Motor neuron (in vitro differentiated cells): ENCODE measurements around the gene RUNX3. TPM values are rescaled to one million over a fixed set of nuclear protein-coding genes. Genes with fewer than 3 reads are reported as not detected.
"Not testable (repeated sequence)": the region's sequence is repeated elsewhere in the genome, so short reads cannot be mapped to it uniquely, and the experiment has no call there.

Experiments
- ATAC-seq, 8 experiments: fragments of 200-7000 bp; cut with Tn5 transposase; replicated peaks in 6 of 8; 2 replicates each; pipeline ENCODE4 v1.8.0; 2021; ENCODE audit warnings: mild to moderate bottlenecking in 8 of 8, moderate library complexity in 8 of 8
- H3K27ac ChIP-seq, 2 donors: fragments of 250-450 bp; sonication (Bioruptor Pico); 2 replicates each; pipeline ENCODE4 v1.9.0; 2021; ENCODE audit warnings: antibody characterized with exemption in 2 of 2, mild to moderate bottlenecking in 2 of 2, moderate library complexity in 1 of 2
- H3K4me1 ChIP-seq, 2 donors: fragments of 250-450 bp; sonication (Bioruptor Pico); replicated peaks in 1 of 2; 2 replicates each; pipeline ENCODE4 v1.6.1; 2021; ENCODE audit warnings: antibody characterized with exemption in 2 of 2, mild to moderate bottlenecking in 2 of 2, moderate library complexity in 1 of 2
- H3K4me3 ChIP-seq, 5 donors: fragments of 250-450 bp; sonication (Bioruptor Pico); 2 replicates each; pipeline ENCODE4 v1.9.0; 2021; ENCODE audit warnings: antibody characterized with exemption in 5 of 5, mild to moderate bottlenecking in 5 of 5, moderate library complexity in 4 of 5
- WGBS, 10 experiments: fragments of 450-650 bp; shearing (Covaris generic); methylation state at CpG; one replicate each; pipeline ENCODE4 v1.0.0; 2022; 5-methylcytosine and 5-hydroxymethylcytosine counted together
- in situ Hi-C, 9 experiments: fragments of 400-800 bp; cut with MboI; loops; one replicate each; pipeline ENCODE4 v1.15.0; 2021; ENCODE audit warnings: low sequenced_read_pairs in 9 of 9, low pct_unique_long_range_greater_than_20kb in 2 of 9; ENCODE audit not compliant: unreplicated experiment in 9 of 9
- total RNA-seq, 8 experiments: library from RNA; unstranded; fragments of 300-600 nt; gene quantifications; 2 replicates each; pipeline versions ENCODE4 v1.2.3 to v1.2.4, GENCODE V29; 2022

The RUNX3 gene
- total RNA-seq, 8 experiments from 2014 or later = 0.05 to 9.7 (median 0.21) TPM; not detected in 1

DNA sequence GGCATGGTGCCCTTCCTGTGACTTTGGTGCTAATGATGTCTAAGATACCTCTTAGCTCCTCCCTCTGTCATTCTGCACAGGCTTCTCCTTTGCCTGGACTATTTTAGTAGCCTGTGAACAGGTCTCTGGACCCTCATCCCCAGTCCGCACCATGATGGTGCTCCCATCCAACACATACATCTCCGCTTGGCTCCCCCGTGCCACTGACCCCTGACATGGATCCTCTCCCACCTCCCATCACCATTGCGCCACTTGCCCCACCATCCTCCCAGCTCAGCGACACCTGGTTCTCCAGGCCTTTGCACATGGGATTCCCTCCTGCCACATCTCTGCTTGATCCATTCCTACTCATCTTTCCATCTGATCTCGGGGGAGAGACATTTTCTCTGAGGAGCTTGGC is 33.9 kb downstream of the RUNX3 start:
- Histone ChIP-seq H3K4me3 (no peak overlapping the region), H3K27ac (no peak overlapping the region), H3K4me1 (no peaks in the 10 kb centered on the region)
- in situ Hi-C loops = no loop called here
- no peak for ATAC-seq
- 40 to 98% (median 83%) methylated on average over 1 to 5 of the region's 6 CpGs; no CpG with 5 or more reads in 2 of the 10 experiments for WGBS, 10 experiments

DNA sequence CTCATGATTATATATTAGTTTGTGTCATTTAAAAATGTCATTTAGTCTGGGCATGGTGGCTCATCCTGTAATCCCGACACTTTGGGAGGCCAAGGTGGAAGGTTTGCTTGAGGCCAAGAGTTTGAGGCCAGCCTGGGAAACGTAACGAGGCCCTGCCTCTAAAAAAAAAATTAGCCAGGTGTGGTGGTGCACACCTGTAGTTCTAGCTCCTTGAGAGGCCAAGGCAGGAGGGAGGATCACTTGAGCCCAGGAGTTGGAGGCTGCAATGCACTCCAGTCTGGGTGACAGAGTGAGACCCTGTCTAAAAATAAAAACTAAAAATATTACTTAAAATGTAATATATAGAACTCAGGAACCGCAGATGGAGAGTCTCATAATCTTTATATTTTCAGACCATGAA is 34.6 kb downstream of the RUNX3 start:
- no peak overlapping the region for H3K27ac ChIP-seq
- no peak overlapping the region for H3K4me3 ChIP-seq
- no peaks in the 10 kb centered on the region for H3K4me1 ChIP-seq
- in situ Hi-C loops = no loop called here
- no peak for ATAC-seq
- 50 to 88% (median 78%) methylated on average over 2 to 4 of the region's 4 CpGs; no CpG with 5 or more reads in 3 of the 10 experiments for WGBS, 10 experiments

DNA sequence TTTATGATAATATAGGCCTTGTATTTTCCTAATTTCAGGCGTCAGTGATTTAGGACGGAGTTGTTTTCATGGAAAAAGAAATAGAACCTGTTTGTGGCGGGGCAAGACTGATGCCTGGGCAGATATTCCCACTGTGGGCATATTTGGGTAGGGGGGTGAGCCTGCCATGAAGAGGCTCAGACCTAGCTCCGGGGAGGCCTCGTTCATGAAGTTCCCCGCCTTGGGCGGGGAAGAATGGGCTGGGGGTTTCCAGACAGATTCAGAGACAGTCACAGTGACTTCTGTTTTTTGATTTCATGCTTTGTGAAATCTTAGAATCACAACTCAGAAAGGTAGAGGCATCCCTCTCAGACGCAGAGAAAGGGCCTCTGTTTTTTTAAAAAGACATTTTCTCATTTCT is 36.1 kb downstream of the RUNX3 start:
- 44 to 86% (median 74%) methylated on average over 1 to 8 of the region's 8 CpGs for WGBS, 10 experiments
- no peak overlapping the region for H3K4me3 ChIP-seq
- no peaks in the 10 kb centered on the region for H3K4me1 ChIP-seq
- no peak overlapping the region for H3K27ac ChIP-seq
- ATAC-seq = no peak
- in situ Hi-C loops = no loop called here

DNA sequence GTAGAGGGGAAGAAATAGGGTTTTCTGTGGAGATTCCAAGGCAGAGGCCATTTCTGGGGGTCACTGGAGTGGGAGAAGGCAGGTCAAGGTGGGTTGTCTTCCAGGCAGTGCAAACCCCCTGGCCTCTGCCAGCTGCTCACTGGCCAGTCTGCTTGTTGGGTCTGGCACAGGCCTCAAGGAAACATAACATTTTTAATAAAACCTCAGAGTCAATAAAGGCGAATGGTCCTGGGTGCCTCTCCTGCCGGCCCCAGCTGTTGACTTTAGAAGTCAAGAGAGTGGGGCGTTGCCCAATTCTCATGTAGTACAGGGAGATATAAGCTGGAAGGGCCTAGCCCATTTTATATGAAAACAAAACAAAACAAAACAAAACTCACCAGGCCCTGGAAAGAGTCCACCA is 36.6 kb downstream of the RUNX3 start:
- Histone ChIP-seq H3K4me1 (no peaks in the 10 kb centered on the region), H3K27ac (no peak overlapping the region), H3K4me3 (no peak overlapping the region)
- ATAC-seq = no peak
- in situ Hi-C loops = no loop called here
- 50 to 100% (median 82%) methylated on average over 1 to 3 of the region's 3 CpGs; no CpG with 5 or more reads in 3 of the 10 experiments for WGBS, 10 experiments

DNA sequence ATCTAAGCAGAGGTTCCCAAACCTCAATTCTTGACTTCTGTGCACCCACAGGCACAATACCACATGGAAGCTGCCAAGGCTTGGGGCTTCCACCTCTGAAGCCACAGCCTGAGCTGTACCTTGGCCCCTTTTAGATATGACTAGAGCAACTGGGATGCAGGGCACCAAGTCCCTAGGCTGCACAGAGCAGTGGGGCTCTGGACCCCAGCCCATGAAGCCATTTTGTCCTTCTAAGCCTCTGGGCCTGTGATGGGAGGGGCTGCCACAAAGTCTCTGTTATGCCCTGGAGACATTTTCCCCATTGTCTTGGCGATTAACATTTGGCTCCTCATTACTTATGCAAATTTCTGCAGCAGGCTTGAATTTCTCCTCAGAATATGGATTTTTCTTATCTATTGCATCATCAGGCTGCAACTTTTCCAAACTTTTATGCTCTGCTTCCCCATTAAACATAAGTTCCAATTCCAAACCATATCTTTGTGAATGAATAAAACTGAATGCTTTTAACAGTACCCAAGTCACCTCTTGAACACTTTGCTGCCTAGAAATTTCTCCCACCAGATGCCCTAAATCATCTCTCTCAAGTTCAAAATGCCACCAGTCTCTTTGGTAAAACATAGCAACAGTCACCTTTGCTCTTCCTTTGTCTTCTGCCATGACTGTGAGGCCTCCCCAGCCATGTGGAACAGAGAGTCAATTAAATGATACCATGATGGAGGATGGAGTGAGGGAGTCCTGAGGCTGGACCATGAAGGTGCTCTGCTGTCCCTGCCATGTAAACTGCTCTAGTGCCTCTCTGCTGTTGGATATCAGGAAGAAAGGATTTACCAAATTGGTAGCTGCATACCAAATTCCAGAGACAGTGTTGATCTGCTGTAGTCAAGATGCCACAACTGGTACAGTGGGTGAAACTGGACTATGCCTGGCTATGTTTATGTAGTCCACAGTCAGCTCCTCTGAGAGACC is 37.6 kb downstream of the RUNX3 start:
- Histone ChIP-seq H3K4me1 (no peaks in the 10 kb centered on the region), H3K4me3 (no peak overlapping the region), H3K27ac (no peak overlapping the region)
- WGBS, 10 experiments = 0 to 83% (median 40%) methylated on average over 1 of the region's 1 CpG; no CpG with 5 or more reads in 1 of the 10 experiments
- in situ Hi-C loops = no loop called here
- ATAC-seq = no peak

DNA sequence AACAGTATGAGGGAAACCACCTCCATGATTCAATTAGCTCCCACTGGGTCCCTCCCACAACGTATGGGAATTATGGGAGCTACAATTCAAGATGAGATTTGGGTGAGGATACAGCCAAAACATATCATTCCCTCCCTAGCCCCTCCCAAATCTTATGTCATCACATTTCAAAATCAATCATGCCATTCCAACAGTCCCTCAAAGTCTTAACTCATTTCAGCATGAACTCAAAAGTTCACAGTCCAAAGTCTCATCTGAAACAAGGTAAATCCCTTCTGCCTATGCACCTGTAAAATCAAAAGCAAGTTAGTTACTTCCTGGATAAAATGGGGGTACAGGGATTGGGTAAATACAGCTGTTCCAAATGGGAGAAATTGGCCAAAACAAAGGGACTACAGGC is 38.7 kb downstream of the RUNX3 start:
- in situ Hi-C loops, H3K27ac ChIP-seq, H3K4me1 ChIP-seq, ATAC-seq, H3K4me3 ChIP-seq: not testable (repeated sequence)
- WGBS, 10 experiments = 17 to 63% (median 37%) methylated on average over 1 of the region's 1 CpG; no CpG with 5 or more reads in 4 of the 10 experiments

DNA sequence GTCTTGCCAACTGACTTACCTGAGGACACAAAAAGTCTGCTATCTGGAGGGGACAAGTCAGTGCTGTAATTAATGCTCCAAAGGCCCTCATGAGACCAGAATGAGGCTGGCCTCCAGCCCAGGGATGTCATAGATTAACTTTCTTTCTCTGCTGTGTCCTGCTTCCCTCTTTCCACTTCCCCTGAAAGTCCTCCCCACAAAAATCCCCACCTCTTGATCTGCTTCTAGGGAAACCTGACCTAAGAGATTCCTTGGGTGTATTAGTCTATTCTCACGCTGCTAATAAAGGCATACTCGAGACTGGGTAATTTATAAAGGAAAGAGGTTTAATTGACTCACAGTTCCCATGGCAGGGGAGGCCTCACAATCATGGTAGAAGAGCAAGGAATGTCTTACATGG is 39.2 kb downstream of the RUNX3 start:
- H3K4me3 ChIP-seq = no peak overlapping the region
- no peak overlapping the region for H3K27ac ChIP-seq
- no peaks in the 10 kb centered on the region for H3K4me1 ChIP-seq
- in situ Hi-C loops = no loop called here
- WGBS, 10 experiments = 50 to 77% (median 54%) methylated on average over 2 of the region's 2 CpGs; no CpG with 5 or more reads in 6 of the 10 experiments
- no peak for ATAC-seq

DNA sequence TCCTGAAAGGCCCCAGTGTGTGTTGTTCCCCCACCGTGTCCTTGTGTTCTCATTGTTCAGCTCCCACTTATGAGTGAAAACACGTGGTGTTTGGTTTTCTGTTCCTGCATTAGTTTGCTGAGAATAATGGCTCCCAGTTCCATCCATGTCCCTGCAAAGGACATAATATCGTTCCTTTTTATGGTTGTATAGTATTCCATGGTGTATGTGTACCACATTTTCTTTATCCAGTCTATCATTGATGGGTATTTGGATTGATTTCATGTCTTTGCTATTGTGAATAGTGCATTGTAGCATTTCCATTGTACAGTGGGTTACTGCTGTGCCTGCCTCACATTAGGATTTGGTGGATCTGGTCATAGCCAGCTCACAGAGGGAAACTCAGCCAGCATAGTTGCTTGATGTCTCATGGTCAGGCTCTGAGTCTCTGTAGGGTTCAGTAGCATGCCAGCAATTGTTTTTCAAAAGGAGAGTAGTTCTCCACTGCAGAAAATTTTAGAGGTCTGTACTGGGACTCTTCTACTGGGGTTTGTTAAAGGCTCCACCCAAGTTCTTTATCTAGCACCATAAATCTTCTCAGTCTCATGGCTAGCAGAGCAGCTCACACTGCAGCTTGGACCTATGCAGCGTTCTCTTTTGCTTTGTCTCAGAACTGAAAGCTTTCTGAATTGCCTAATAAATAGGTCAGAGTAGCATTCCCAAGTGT is 41.0 kb downstream of the RUNX3 start:
- Histone ChIP-seq H3K27ac (no peak overlapping the region), H3K4me3 (no peak overlapping the region), H3K4me1 (no peaks in the 10 kb centered on the region)
- no peak for ATAC-seq
- 30 to 83% (median 56%) methylated on average over 1 to 4 of the region's 4 CpGs for WGBS, 10 experiments
- in situ Hi-C loops = no loop called here

DNA sequence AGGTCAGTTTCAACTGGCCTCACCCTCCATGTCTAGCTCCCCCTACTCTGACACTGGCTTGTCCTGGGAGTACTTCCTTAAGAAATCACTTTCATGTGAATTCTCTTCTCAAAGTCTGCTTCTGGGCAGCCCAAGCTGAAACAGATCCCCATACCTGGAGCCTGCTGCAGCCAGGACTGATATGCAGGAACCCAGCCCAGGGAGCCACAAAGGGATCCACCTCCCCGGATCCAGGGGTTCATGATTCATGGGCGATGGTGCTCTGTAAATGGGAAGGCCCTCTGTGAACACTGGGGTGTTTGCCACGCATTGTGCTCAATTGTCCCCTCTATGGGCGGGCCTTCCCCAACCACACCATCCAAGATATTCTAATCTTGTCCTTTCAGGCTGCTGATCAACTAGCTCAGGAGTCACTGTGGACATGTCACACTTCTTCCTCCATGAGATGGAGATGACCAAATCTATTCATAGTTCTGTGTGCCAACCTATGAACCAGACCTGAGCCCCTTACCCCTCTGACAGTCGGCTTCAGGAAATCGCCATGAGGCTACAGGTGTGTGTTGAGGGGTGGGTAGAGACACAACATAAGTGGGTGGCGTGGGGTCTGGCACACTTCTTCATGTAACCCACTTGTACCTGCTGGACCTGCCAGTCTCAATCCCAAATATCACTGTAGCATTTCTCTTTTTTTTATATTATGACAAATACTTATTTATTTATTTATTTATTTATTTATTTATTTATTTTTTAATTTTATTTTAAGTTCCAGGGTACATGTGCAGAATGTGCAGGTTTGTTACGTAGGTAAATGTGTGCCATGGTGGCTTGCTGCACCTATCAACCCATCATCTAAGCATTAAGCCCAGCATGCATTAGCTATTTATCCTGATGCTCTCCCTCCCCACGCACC is 41.8 kb downstream of the RUNX3 start:
- no peak overlapping the region for H3K4me3 ChIP-seq
- WGBS, 10 experiments = 65 to 100% (median 88%) methylated on average over 2 to 8 of the region's 9 CpGs
- ATAC-seq = no peak
- no peak overlapping the region for H3K27ac ChIP-seq
- in situ Hi-C loops = no loop called here
- H3K4me1 ChIP-seq = no peaks in the 10 kb centered on the region

DNA sequence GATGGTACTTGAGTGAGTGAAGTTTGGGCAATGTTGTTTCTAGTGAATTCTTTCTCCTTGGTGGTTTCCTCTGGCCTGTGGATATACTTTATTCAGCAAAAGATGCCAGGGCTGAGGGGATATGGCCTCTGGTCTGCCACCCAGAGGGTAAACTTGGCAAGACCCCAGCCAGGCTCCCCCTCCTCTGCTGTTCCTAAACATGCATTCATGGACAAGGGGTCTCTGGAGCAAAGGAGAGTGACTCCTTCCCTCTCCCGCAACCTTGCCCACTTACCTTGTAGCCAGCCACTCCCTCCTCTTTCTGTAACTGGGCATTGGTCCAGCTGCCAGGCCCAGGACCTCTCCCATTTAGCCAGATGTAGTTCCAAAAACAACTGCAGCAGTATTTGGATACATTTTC is 43.8 kb downstream of the RUNX3 start:
- no peak for ATAC-seq
- H3K27ac ChIP-seq = no peak overlapping the region
- no peaks in the 10 kb centered on the region for H3K4me1 ChIP-seq
- in situ Hi-C loops = no loop called here
- H3K4me3 ChIP-seq = no peak overlapping the region
- 75 to 100% (median 83%) methylated on average over 1 of the region's 1 CpG; no CpG with 5 or more reads in 7 of the 10 experiments for WGBS, 10 experiments

DNA sequence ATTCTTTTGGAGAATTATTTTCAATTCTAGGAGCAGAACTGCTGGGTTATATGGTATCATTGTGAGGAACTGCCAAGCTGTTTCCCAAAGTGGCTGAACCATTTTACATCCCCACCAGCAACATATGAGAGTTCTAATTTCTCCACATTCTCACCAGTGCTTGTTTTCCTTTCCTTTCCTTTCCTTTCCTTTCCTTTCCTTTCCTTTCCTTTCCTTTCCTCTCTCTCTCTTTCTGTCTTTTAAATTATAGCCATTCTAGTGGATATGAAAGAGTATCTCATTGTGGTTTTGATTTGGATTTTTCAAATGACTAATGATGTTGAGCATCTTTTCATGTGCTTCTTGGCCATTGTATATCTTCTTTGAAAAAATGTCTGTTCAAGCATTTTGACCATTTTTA is 45.3 kb downstream of the RUNX3 start:
- in situ Hi-C loops = no loop called here
- ATAC-seq = no peak
- H3K27ac ChIP-seq = no peak overlapping the region
- no peaks in the 10 kb centered on the region for H3K4me1 ChIP-seq
- H3K4me3 ChIP-seq = no peak overlapping the region

DNA sequence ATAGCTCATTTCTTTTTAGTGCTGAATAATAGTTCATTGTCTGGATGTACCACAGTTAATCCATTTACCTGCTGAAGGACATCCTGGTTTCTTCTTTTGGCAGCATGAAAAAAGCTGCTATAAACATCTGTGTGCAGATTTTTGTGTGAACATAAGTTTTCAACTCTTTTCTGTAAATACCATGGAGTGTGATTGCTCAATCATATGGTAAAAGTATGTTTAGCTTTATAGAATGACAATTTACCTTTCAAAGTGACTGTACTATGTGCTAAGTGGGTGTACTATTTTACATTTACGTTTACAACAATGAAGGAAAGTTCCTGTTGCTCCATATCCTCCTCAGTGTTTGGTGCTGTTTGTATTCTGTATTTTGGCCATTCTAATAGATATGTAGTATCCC is 49.0 kb downstream of the RUNX3 start:
- ATAC-seq = no peak
- 0 to 33% (median 17%) methylated on average over 1 of the region's 1 CpG; no CpG with 5 or more reads in 2 of the 10 experiments for WGBS, 10 experiments
- no peak overlapping the region for H3K4me3 ChIP-seq
- H3K27ac ChIP-seq = no peak overlapping the region
- peaks cover 0 to 5% of the 10 kb centered on the region in 2 donors for H3K4me1 ChIP-seq
- in situ Hi-C loops = no loop called here
